Endothelial cell of umbilical vein (primary cell): ENCODE measurements around the gene CCSAP. TPM values are rescaled to one million over a fixed set of nuclear protein-coding genes. Genes with fewer than 3 reads are reported as not detected.

ENCODE experiments used
- BruUV-seq: library from RNA; stranded (reverse); fragments of 400-500 nt; replicated peaks from 2 replicates; lab custom pipeline; 2021; lab: Mats Ljungman, UMichigan
- CTCF ChIA-PET: fragments of 300-600, 350-600 bp; sonication (Branson Sonifier 250); formaldehyde crosslinking; loops from one replicate; lab custom pipeline; 2021; ENCODE audit warnings: antibody characterized with exemption, inconsistent platforms; lab: Charles Lee
- POLR2A ChIA-PET: fragments of 300-600, 350-600 bp; sonication (Branson Sonifier 250); formaldehyde crosslinking; loops from one replicate; lab custom pipeline; 2021; ENCODE audit warnings: antibody characterized with exemption, inconsistent platforms; lab: Charles Lee
- DNase-seq: peaks from one replicate; pipeline ENCODE4 v3.0.0-alpha.2; 2011; ENCODE audit warnings: low read depth, low spot score
- FAIRE-seq: peaks from 2 replicates; lab custom pipeline; 2011; peaks lifted over from hg19 to GRCh38; lab: Jason Lieb, UNC
- H2AFZ ChIP-seq: 2 replicates; pipeline ENCODE4 v1.6.0; 2012; ENCODE audit warnings: low read depth, low read length, control low read depth, inconsistent platforms
- H3K27ac ChIP-seq: 2 replicates; pipeline ENCODE4 v1.5.1; 2011; ENCODE audit warnings: low read depth, mild to moderate bottlenecking, control low read depth, low read length, moderate library complexity; ENCODE audit not compliant: insufficient read depth
- H3K27me3 ChIP-seq, 2 experiments: 2 replicates each; pipeline versions ENCODE4 v1.6.0 to v1.6.1; 2011; ENCODE audit warnings: low read length in 2 of 2, mixed read lengths in 1 of 2; ENCODE audit not compliant: control insufficient read depth in 2 of 2, insufficient read depth in 2 of 2
- H3K36me3 ChIP-seq, 2 experiments: 2 replicates in 1 of 2; 3 replicates in 1 of 2; pipeline ENCODE4 v1.5.1; 2011; ENCODE audit warnings: low read length in 2 of 2, mild to moderate bottlenecking in 1 of 2, moderate library complexity in 1 of 2; ENCODE audit not compliant: control insufficient read depth in 2 of 2, insufficient read depth in 2 of 2; ENCODE audit errors: extremely low read depth in 1 of 2
- H3K4me1 ChIP-seq: 3 replicates; pipeline ENCODE4 v1.5.1; 2011; ENCODE audit warnings: mild to moderate bottlenecking, low read length; ENCODE audit not compliant: control insufficient read depth, insufficient read depth; ENCODE audit errors: extremely low read depth
- H3K4me2 ChIP-seq: 2 replicates; pipeline ENCODE4 v1.6.1; 2011; ENCODE audit warnings: low read length, control low read depth, mixed read lengths; ENCODE audit not compliant: insufficient read depth
- H3K4me3 ChIP-seq, 3 experiments: fragments of 200-600 bp in 1 of 3; sonication (generic), shearing (Covaris generic) in 1 of 3; replicated peaks in 1 of 3; 2 replicates each; pipeline ENCODE4 v1.5.1; 2011 to 2016; ENCODE audit warnings: control low read depth in 3 of 3, low read length in 3 of 3, mild to moderate bottlenecking in 2 of 3, inconsistent platforms in 1 of 3, low read depth in 1 of 3, moderate library complexity in 1 of 3; ENCODE audit not compliant: insufficient read depth in 1 of 3
- H3K79me2 ChIP-seq: 2 replicates; pipeline ENCODE4 v1.6.0; 2012; ENCODE audit warnings: low read length, inconsistent platforms; ENCODE audit not compliant: control insufficient read depth, insufficient read depth
- H3K9ac ChIP-seq: replicated peaks from 2 replicates; pipeline ENCODE3; 2011; ENCODE audit warnings: low read length, control low read depth; ENCODE audit not compliant: insufficient read depth; ENCODE audit errors: extremely low read depth
- H3K9me1 ChIP-seq: replicated peaks from 3 replicates; pipeline ENCODE4 v1.6.0; 2011; ENCODE audit warnings: mild to moderate bottlenecking, low read length; ENCODE audit not compliant: control insufficient read depth, insufficient read depth; ENCODE audit errors: extremely low read depth
- H3K9me3 ChIP-seq: replicated peaks from 2 replicates; pipeline ENCODE4 v1.5.1; 2012; ENCODE audit warnings: low read length, inconsistent platforms; ENCODE audit not compliant: control insufficient read depth, insufficient read depth
- H4K20me1 ChIP-seq: replicated peaks from 2 replicates; pipeline ENCODE3; 2011; ENCODE audit warnings: mild to moderate bottlenecking, low read length; ENCODE audit not compliant: control insufficient read depth, insufficient read depth; ENCODE audit errors: extremely low read depth
- CTCF ChIP-seq, 2 donors: IDR thresholded peaks; 1 replicate in 1 of 2; 2 replicates in 1 of 2; pipeline ENCODE4 v1.5.1; 2011; ENCODE audit warnings: low read length in 2 of 2, mild to moderate bottlenecking in 2 of 2, moderate library complexity in 2 of 2, control low read depth in 1 of 2, inconsistent platforms in 1 of 2, low read depth in 1 of 2; ENCODE audit not compliant: insufficient read depth in 1 of 2; ENCODE audit errors: extremely low read depth in 1 of 2
- EZH2 ChIP-seq: IDR thresholded peaks from 2 replicates; pipeline ENCODE4 v1.6.1; 2012; ENCODE audit warnings: borderline replicate concordance, low read depth, mild to moderate bottlenecking, moderate library complexity, low read length, inconsistent platforms; ENCODE audit not compliant: severe bottlenecking
- FOS ChIP-seq: IDR thresholded peaks from 2 replicates; pipeline ENCODE4 v1.6.1; 2011; ENCODE audit warnings: mild to moderate bottlenecking, low read length, moderate library complexity, borderline replicate concordance; ENCODE audit not compliant: insufficient read depth
- GATA2 ChIP-seq: IDR thresholded peaks from 2 replicates; pipeline ENCODE4 v1.7.0; 2011; ENCODE audit warnings: low read depth, mild to moderate bottlenecking, moderate library complexity, mixed read lengths, low read length; ENCODE audit not compliant: insufficient read length, insufficient read depth
- MYC ChIP-seq: IDR thresholded peaks from one replicate; pipeline ENCODE4 v1.6.1; 2011; ENCODE audit warnings: mild to moderate bottlenecking, low read depth, low read length
- POLR2A ChIP-seq: IDR thresholded peaks from 2 replicates; pipeline ENCODE4 v1.6.1; 2012; ENCODE audit warnings: low read depth, mild to moderate bottlenecking, control low read depth, low read length
- POLR2AphosphoS5 ChIP-seq: IDR thresholded peaks from 2 replicates; pipeline ENCODE4 v1.6.1; 2012; ENCODE audit warnings: low read depth, mild to moderate bottlenecking, control low read depth, low read length, moderate library complexity; ENCODE audit not compliant: insufficient read depth
- dilution Hi-C: fragments of 300-500 bp; cut with MboI; formaldehyde crosslinking; loops from one replicate; pipeline ENCODE4 v1.15.0; 2019; ENCODE audit warnings: low sequenced_read_pairs; ENCODE audit not compliant: extremely low pct_ligation_motif_present
- intact Hi-C: fragments of 100-400 bp; cut with micrococcal nuclease; formaldehyde crosslinking; loops from one replicate; pipeline ENCODE4 v1.10.0; 2022
- polyA plus RNA-seq, 4 experiments: library from polyadenylated mRNA; depleted of rRNA in 3 of 4; stranded (reverse) in 3 of 4; unstranded in 1 of 4; fragments of >200 nt; gene quantifications; 2 replicates each; pipeline versions ENCODE4 v1.2.1 to v1.2.3, GENCODE V29; 2011 to 2012; ENCODE audit warnings: missing spikeins in 1 of 4
- total RNA-seq: library from RNA; stranded (reverse); gene quantifications from 2 replicates; pipeline ENCODE4 v1.2.3, GENCODE V29; 2021
- TF ChIP-seq, protein P1 (sequence below): IDR thresholded peaks from 2 replicates; pipeline ENCODE4 v1.6.1; 2011; ENCODE audit not compliant: insufficient read depth, insufficient read length

Gene CCSAP
- total and polyA plus RNA-seq, 2 donors (not counting 3 experiments of a cell fraction or from before 2014, with no cell fraction given): 1.3 to 5.7 TPM

GRCh38 chr1:229319487-229319886, 23.4 kb downstream of the CCSAP start:
- Histone ChIP-seq H2AFZ (no peak overlapping the region), H3K4me2 (no peak overlapping the region), H3K4me3 (no peak overlapping the region), H3K79me2 (no peaks in the 10 kb centered on the region), H3K27me3 (no peaks in the 10 kb centered on the region), H4K20me1 (no peaks in the 10 kb centered on the region), H3K9me3 (no peaks in the 10 kb centered on the region), H3K4me1 (no peaks in the 10 kb centered on the region), H3K36me3 (peaks cover 0 to 2% of the 10 kb centered on the region in 2 experiments), H3K27ac (no peak overlapping the region), H3K9me1 (no peaks in the 10 kb centered on the region), H3K9ac (no peak overlapping the region)
- ChIA-PET CTCF (no interaction called here), POLR2A (no interaction called here)
- dilution Hi-C loops: no loop called here
- no TSS peak for BruUV-seq
- intact Hi-C loops: no loop called here
- DNase-seq (no peak), FAIRE-seq (no peak)
- no peak for TF ChIP-seq CTCF (IDR thresholded peaks at IDR 0.05; ENCODE audit: extremely low read depth in 1 of 2, insufficient read depth in 1 of 2, low read depth in 1 of 2, low read length in 2 of 2)
- no peak for TF ChIP-seq EZH2
- TF ChIP-seq, protein P1, sequence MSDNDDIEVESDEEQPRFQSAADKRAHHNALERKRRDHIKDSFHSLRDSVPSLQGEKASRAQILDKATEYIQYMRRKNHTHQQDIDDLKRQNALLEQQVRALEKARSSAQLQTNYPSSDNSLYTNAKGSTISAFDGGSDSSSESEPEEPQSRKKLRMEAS: no peak
- no peak for TF ChIP-seq MYC
- TF ChIP-seq POLR2A: no peak
- no peak for TF ChIP-seq FOS
- no peak for TF ChIP-seq GATA2
- TF ChIP-seq POLR2AphosphoS5: no peak
